HG03457 (cell line): ENCODE measurements around the gene ACSS1.

ENCODE experiments used
- ATAC-seq: cut with Tn5 transposase; IDR thresholded peaks from one replicate; pipeline ENCODE4 v1.9.1; 2021; ENCODE audit warnings: moderate number of reproducible peaks; ENCODE audit not compliant: unreplicated experiment

Gene ACSS1

GRCh38 chr20:24996449-24997377 is 61.2 kb downstream of the ACSS1 start:
- ATAC-seq = no peak

GRCh38 chr20:24995741-24996448 is 62.0 kb downstream of the ACSS1 start:
- ATAC-seq = no peak

- ATAC-seq = no peak
These were observed 63.2 kb downstream of the ACSS1 start for GRCh38 chr20:24994470-24995368.

- no peak for ATAC-seq
These were observed 63.8 kb downstream of the ACSS1 start for GRCh38 chr20:24994186-24994465.

- no peak for ATAC-seq
These were observed 64.4 kb downstream of the ACSS1 start for GRCh38 chr20:24993337-24994185.

- ATAC-seq = peak; percentile 86
These were observed 65.3 kb downstream of the ACSS1 start, which contains the start of gene APMAP for GRCh38 chr20:24992487-24993205. TSS of gene APMAP (minus strand) at chr20:24992751. CDS start at chr20:24992688, 63 bp downstream.

- ATAC-seq = peak; percentile 19
These were observed 65.9 kb downstream of the ACSS1 start for GRCh38 chr20:24991897-24992486.

- ATAC-seq = no peak
These were observed 67.1 kb downstream of the ACSS1 start for GRCh38 chr20:24990810-24991252.

- no peak for ATAC-seq
These were observed 68.8 kb downstream of the ACSS1 start for GRCh38 chr20:24989162-24989561.

GRCh38 chr20:24987873-24988835 is 69.8 kb downstream of the ACSS1 start:
- ATAC-seq = no peak

- no peak for ATAC-seq
These were observed 70.7 kb downstream of the ACSS1 start for GRCh38 chr20:24987244-24987643.

- ATAC-seq = no peak
These were observed 71.4 kb downstream of the ACSS1 start for GRCh38 chr20:24986436-24987015.

- ATAC-seq = no peak
These were observed 72.1 kb downstream of the ACSS1 start for GRCh38 chr20:24985802-24986201.

GRCh38 chr20:24984961-24985640 is 72.8 kb downstream of the ACSS1 start:
- ATAC-seq = no peak

GRCh38 chr20:24983896-24984295 is 74.0 kb downstream of the ACSS1 start:
- no peak for ATAC-seq

GRCh38 chr20:24981790-24982189 is 76.1 kb downstream of the ACSS1 start:
- no peak for ATAC-seq

GRCh38 chr20:24981282-24981681 is 76.7 kb downstream of the ACSS1 start:
- no peak for ATAC-seq
